ENCODE measurements around the gene XG. TPM values are rescaled to one million over a fixed set of nuclear protein-coding genes. Genes with fewer than 3 reads are reported as not detected.
"Not testable (repeated sequence)": the region's sequence is repeated elsewhere in the genome, so short reads cannot be mapped to it uniquely, and the experiment has no call there.

The XG gene
- total RNA-seq, 1 donor from 2014 or later, result 0.41 TPM

- TF ChIP-seq CTCF (IDR thresholded peaks at IDR 0.05), result no peak
- Histone ChIP-seq H3K9me3 (no peaks in the 10 kb centered on the region), H3K4me1 (no peaks in the 10 kb centered on the region), H3K27ac (no peak overlapping the region), H3K27me3 (ENCODE audit: low read depth) (no peaks in the 10 kb centered on the region), H3K36me3 (no peaks in the 10 kb centered on the region), H3K4me3 (no peak overlapping the region)
- intact Hi-C loops (cut with DNase I), result no loop called here
- DNase-seq, result no peak
- no peak for ATAC-seq
Observed at GRCh38 chrX:2784026-2784425, 32.2 kb downstream of the XG start.

GRCh38 chrX:2785538-2785937, 33.7 kb downstream of the XG start:
- H3K27me3 ChIP-seq (ENCODE audit: low read depth), result no peaks in the 10 kb centered on the region
- TF ChIP-seq CTCF (IDR thresholded peaks at IDR 0.05), result no peak
- H3K27ac ChIP-seq, result no peak overlapping the region
- no peaks in the 10 kb centered on the region for H3K36me3 ChIP-seq
- no peaks in the 10 kb centered on the region for H3K9me3 ChIP-seq
- intact Hi-C loops (cut with DNase I), result no loop called here
- no peak for DNase-seq
- no peak overlapping the region for H3K4me3 ChIP-seq
- no peaks in the 10 kb centered on the region for H3K4me1 ChIP-seq
- ATAC-seq, result no peak

- H3K27me3 ChIP-seq (ENCODE audit: low read depth), result no peaks in the 10 kb centered on the region
- intact Hi-C loops (cut with DNase I), result no loop called here
- H3K36me3 ChIP-seq, result no peaks in the 10 kb centered on the region
- ATAC-seq, result no peak
- H3K4me1 ChIP-seq, result no peaks in the 10 kb centered on the region
- H3K27ac ChIP-seq, result no peak overlapping the region
- H3K4me3 ChIP-seq, result no peak overlapping the region
- H3K9me3 ChIP-seq, result no peaks in the 10 kb centered on the region
- no peak for TF ChIP-seq CTCF (IDR thresholded peaks at IDR 0.05)
- no peak for DNase-seq
Observed at GRCh38 chrX:2788980-2789379, 37.1 kb downstream of the XG start.

DNA sequence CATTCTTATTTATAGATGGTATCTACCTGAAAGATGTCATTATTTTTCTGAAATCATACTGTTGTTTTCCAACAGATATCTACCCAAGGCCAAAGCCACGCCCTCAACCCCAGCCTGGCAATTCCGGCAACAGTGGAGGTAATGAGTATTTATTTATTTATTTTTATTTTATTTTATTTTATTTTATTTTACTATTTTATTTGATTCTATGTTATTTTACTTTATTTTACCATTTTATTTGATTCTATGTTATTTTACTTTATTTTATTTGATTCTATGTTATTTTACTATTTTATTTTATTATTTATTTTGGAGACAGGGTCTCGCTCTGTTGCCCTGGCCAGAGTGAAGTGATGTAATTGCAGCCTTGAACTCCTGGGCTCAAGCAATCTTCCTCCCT, 37.7 kb downstream of the XG start:
- Histone ChIP-seq H3K4me1 (no peaks in the 10 kb centered on the region), H3K4me3 (no peak overlapping the region), H3K9me3 (no peaks in the 10 kb centered on the region), H3K27me3 (ENCODE audit: low read depth) (no peaks in the 10 kb centered on the region), H3K36me3 (no peaks in the 10 kb centered on the region), H3K27ac (no peak overlapping the region)
- intact Hi-C loops (cut with DNase I), result no loop called here
- no peak for ATAC-seq
- no peak for TF ChIP-seq CTCF (IDR thresholded peaks at IDR 0.05)
- no peak for DNase-seq

GRCh38 chrX:2793752-2794151, 41.9 kb downstream of the XG start:
- intact Hi-C loops (cut with DNase I), result no loop called here
- DNase-seq, result no peak
- H3K27ac ChIP-seq, result no peak overlapping the region
- ATAC-seq, result no peak
- H3K4me3 ChIP-seq, result no peak overlapping the region
- TF ChIP-seq CTCF (IDR thresholded peaks at IDR 0.05), result no peak
- no peaks in the 10 kb centered on the region for H3K9me3 ChIP-seq
- no peaks in the 10 kb centered on the region for H3K36me3 ChIP-seq
- no peaks in the 10 kb centered on the region for H3K27me3 ChIP-seq (ENCODE audit: low read depth)
- no peaks in the 10 kb centered on the region for H3K4me1 ChIP-seq

DNA sequence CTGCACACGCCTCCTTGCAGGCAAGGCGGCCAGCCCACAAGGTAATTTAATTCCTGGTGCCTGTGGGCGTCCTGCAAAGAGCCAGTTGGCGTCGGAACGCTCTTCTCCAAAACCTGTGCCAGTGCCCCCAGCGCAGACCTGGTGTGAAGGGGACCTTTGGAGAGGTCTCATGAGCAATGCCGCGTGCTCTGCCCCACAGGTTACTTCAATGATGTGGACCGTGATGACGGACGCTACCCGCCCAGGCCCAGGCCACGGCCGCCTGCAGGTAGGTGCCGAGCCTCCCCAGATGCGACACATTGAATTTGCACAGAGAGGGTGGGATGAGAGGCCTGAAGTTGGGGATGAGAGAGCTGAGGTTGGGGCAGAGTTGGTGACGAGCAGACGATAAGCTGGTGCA, 42.5 kb downstream of the XG start:
- ATAC-seq, result no peak

DNA sequence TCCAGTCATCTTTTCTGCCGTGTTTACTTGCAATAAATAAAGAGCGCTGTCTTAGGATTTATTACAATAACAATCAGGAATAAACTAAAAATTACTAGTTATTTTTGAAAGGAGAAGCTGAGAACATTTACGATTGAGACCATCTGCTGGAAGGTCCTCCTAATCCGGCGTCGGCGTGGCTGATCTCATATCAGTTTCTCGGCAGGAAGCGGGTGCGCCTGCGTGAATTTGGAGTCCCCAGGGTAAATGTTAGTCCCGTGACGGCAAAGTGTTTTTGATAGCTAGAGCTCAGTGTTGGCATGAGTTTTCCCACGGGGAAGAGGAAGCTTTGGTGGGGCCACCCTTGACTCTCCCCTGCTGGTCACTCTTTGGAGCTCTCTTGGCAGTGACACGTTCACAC, 45.0 kb downstream of the XG start:
- H3K4me1 ChIP-seq; intact Hi-C loops (cut with DNase I); H3K9me3 ChIP-seq; H3K36me3 ChIP-seq; H3K4me3 ChIP-seq; DNase-seq; ATAC-seq; H3K27ac ChIP-seq; H3K27me3 ChIP-seq (ENCODE audit: low read depth): not testable (repeated sequence)

More for the DNA sequence above, 42.5 kb downstream of the XG start:
- no peak for DNase-seq
- no peak for TF ChIP-seq CTCF (IDR thresholded peaks at IDR 0.05)
- Histone ChIP-seq H3K4me1 (no peaks in the 10 kb centered on the region), H3K36me3 (no peaks in the 10 kb centered on the region), H3K9me3 (no peaks in the 10 kb centered on the region), H3K27me3 (ENCODE audit: low read depth) (no peaks in the 10 kb centered on the region), H3K4me3 (no peak overlapping the region), H3K27ac (no peak overlapping the region)
- intact Hi-C loops (cut with DNase I), result no loop called here

Data from lower lobe of right lung (tissue), 2 donors.